Right atrium auricular region (tissue), 2 donors: Measurements from ENCODE around the gene IGFL1. TPM values are rescaled to one million over a fixed set of nuclear protein-coding genes. Genes with fewer than 3 reads are reported as not detected.
"Not testable (repeated sequence)": the region's sequence is repeated elsewhere in the genome, so short reads cannot be mapped to it uniquely, and the experiment has no call there.

Experiments used
- DNase-seq: peaks from one replicate; pipeline ENCODE4 v3.0.0-alpha.2; 2019; ENCODE audit warnings: low spot score
- H3K27ac ChIP-seq, 2 donors: fragments of 200-600 bp; sonication (generic); 1 replicate in 1 of 2; 2 replicates in 1 of 2; pipeline ENCODE4 v1.5.1; 2016 to 2019
- H3K27me3 ChIP-seq, 2 donors: fragments of 200-600 bp; sonication (generic); one replicate each; pipeline versions ENCODE4 v1.5.1 to v1.6.0; 2017 to 2019
- H3K36me3 ChIP-seq: fragments of 200-600 bp; sonication (generic); one replicate; pipeline ENCODE4 v1.5.1; 2016
- H3K4me1 ChIP-seq, 2 donors: fragments of 200-600 bp; sonication (generic); one replicate each; pipeline versions ENCODE4 v1.5.1 to v1.6.0; 2017 to 2019
- H3K4me3 ChIP-seq, 2 donors: fragments of 200-600 bp; sonication (generic); 1 replicate in 1 of 2; 2 replicates in 1 of 2; pipeline ENCODE4 v1.5.1; 2017 to 2019; ENCODE audit warnings: mild to moderate bottlenecking in 1 of 2, moderate library complexity in 1 of 2
- H3K9me3 ChIP-seq, 2 donors: fragments of 200-600 bp; sonication (generic); one replicate each; pipeline ENCODE4 v1.5.1; 2019
- CTCF ChIP-seq, 2 donors: fragments of 200-600 bp; sonication (generic); IDR thresholded peaks; one replicate each; pipeline ENCODE4 v1.5.1; 2019; ENCODE audit warnings: antibody characterized with exemption in 2 of 2
- total RNA-seq, 2 donors: library from RNA; depleted of rRNA; stranded (reverse); fragments of >200 nt; gene quantifications; one replicate each; pipeline ENCODE4 v1.1.0, GENCODE V29; 2016

IGFL1 gene
- total RNA-seq, 2 donors from 2014 or later, result not detected

- DNase-seq, result no peak
- Histone ChIP-seq H3K27me3 (no peaks in the 10 kb centered on the region), H3K9me3 (no peaks in the 10 kb centered on the region), H3K36me3 (no peaks in the 10 kb centered on the region), H3K4me3 (no peak overlapping the region), H3K4me1 (peaks cover 0 to 10% of the 10 kb centered on the region in 2 donors), H3K27ac (no peak overlapping the region)
- no peak for TF ChIP-seq CTCF (IDR thresholded peaks at IDR 0.05)
These were observed 4.0 kb upstream of the IGFL1 start for GRCh38 chr19:46225558-46226004.

- no peak for TF ChIP-seq CTCF (IDR thresholded peaks at IDR 0.05)
- Histone ChIP-seq H3K4me3 (no peak overlapping the region), H3K4me1 (peaks cover 0 to 10% of the 10 kb centered on the region in 2 donors), H3K27me3 (no peaks in the 10 kb centered on the region), H3K27ac (no peak overlapping the region), H3K36me3 (no peaks in the 10 kb centered on the region), H3K9me3 (no peaks in the 10 kb centered on the region)
- no peak for DNase-seq
These were observed 3.0 kb upstream of the IGFL1 start for GRCh38 chr19:46226438-46226973.

GRCh38 chr19:46232029-46232428, 2.5 kb downstream of the IGFL1 start:
- TF ChIP-seq CTCF (IDR thresholded peaks at IDR 0.05), result no peak
- Histone ChIP-seq H3K9me3 (no peaks in the 10 kb centered on the region), H3K36me3 (no peaks in the 10 kb centered on the region), H3K27ac (no peak overlapping the region), H3K4me3 (no peak overlapping the region), H3K27me3 (no peaks in the 10 kb centered on the region), H3K4me1 (no peaks in the 10 kb centered on the region)
- DNase-seq, result no peak

- Histone ChIP-seq H3K4me3 (no peak overlapping the region), H3K27me3 (no peaks in the 10 kb centered on the region), H3K27ac (no peak overlapping the region), H3K36me3 (no peaks in the 10 kb centered on the region), H3K4me1 (no peaks in the 10 kb centered on the region), H3K9me3 (no peaks in the 10 kb centered on the region)
- no peak for TF ChIP-seq CTCF (IDR thresholded peaks at IDR 0.05)
- no peak for DNase-seq
These were observed 2.9 kb downstream of the IGFL1 start for GRCh38 chr19:46232468-46232867.

GRCh38 chr19:46232938-46233621, 3.5 kb downstream of the IGFL1 start:
- H3K9me3 ChIP-seq, result no peaks in the 10 kb centered on the region
- no peaks in the 10 kb centered on the region for H3K4me1 ChIP-seq
- no peak for DNase-seq
- no peaks in the 10 kb centered on the region for H3K27me3 ChIP-seq
- TF ChIP-seq CTCF (IDR thresholded peaks at IDR 0.05), result no peak
- no peaks in the 10 kb centered on the region for H3K36me3 ChIP-seq
- H3K27ac ChIP-seq, result no peak overlapping the region
- no peak overlapping the region for H3K4me3 ChIP-seq

GRCh38 chr19:46233871-46234270, 4.3 kb downstream of the IGFL1 start:
- not testable (repeated sequence) for H3K4me3 ChIP-seq, H3K36me3 ChIP-seq, H3K4me1 ChIP-seq, DNase-seq, H3K27ac ChIP-seq, H3K27me3 ChIP-seq, H3K9me3 ChIP-seq

- not testable (repeated sequence) for H3K4me3 ChIP-seq, DNase-seq, H3K4me1 ChIP-seq, H3K9me3 ChIP-seq, H3K27ac ChIP-seq, H3K36me3 ChIP-seq, H3K27me3 ChIP-seq
These were observed 8.6 kb downstream of the IGFL1 start for GRCh38 chr19:46238141-46238540.
